ENCODE measurements around the gene TARS2.
A peak's percentile ranks its signal among the peaks of the same experiment; 100 is the strongest.

TARS2 gene

GRCh38 chr1:150508982-150509381 lies 21.8 kb downstream of the TARS2 start:
- DNase-seq = no peak

DNA sequence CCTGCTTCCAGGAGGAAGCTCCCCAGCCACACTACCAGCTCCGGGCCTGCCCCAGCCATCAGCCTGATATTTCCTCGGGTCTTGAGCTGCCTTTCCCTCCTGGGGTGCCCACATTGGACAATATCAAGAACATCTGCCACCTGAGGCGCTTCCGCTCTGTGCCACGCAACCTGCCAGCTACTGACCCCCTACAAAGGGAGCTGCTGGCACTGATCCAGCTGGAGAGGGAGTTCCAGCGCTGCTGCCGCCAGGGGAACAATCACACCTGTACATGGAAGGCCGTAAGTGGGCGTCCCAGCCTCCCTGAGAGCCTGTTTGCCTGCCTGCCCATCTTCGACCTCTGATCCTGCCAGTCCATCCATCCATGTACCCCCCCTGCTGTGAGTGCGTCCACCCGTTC lies 24.3 kb downstream of the TARS2 start:
- DNase-seq = no peak

GRCh38 chr1:150511985-150512660 lies 24.9 kb downstream of the TARS2 start:
- DNase-seq = no peak

- DNase-seq = no peak
Observed at GRCh38 chr1:150512846-150513245, 25.6 kb downstream of the TARS2 start.

GRCh38 chr1:150513351-150513791 lies 26.2 kb downstream of the TARS2 start:
- DNase-seq = no peak

DNA sequence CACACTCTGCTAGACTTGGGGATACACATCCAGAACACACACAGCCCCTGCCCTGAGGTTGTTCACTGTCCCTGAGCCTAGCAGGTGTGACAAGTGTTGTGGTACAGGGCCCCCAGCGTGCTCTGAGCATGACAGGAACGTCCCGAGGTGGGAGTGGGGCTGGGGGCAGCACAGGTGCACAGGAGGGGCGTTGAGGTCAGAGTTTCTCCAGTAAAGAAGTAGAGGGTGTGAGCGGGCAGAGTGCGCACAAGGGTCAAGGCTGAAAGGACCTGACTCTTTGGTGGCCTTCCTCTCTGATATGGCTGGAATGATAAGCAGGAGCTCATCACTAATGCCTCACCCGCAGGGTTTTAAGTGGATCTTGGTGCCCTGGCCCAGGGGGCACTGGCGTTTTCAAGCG lies 27.0 kb downstream of the TARS2 start:
- DNase-seq = no peak

GRCh38 chr1:150514913-150515327 lies 27.7 kb downstream of the TARS2 start:
- no peak for DNase-seq

DNA sequence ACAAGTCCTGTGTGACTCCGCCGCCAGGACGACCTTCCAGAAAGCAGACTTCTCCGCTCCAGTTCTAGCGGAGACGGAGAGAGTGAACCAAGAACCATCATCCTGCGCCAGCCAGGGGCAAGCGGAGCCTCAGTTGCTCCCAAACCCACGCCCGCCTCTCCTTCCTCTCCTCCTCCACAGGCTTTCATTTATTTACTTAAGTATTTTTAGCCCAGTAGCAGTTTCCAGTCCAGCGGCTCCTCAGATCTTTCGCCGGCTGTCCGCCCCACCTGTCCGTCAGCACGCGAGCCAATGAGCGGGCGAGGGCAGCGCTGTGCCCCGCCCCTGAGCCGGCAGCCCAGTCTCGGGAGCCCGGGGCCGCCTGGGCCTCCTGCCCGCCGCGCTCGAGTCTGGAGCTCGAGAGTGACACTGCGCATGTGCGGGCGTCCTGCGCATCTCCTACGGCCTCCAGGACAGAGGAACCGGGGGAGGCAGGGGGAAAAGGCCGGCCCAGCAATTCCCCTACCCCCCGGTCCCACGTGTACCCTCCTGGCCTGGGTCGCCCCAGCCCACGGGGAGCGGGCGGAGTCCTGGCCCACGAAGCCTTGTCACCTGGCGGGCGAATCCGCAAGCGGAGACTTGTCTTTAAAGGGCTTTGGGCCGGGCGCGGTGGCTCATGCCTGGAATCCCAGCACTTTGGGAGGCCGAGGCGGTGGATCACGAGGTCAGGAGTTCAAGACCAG lies 28.3 kb downstream of the TARS2 start, which contains the start of gene FALEC:
Gene FALEC, plus strand, starts transcription at position 425 of the 722 bp plus-strand sequence.
- DNase-seq = peak; percentile 93 to 94

DNA sequence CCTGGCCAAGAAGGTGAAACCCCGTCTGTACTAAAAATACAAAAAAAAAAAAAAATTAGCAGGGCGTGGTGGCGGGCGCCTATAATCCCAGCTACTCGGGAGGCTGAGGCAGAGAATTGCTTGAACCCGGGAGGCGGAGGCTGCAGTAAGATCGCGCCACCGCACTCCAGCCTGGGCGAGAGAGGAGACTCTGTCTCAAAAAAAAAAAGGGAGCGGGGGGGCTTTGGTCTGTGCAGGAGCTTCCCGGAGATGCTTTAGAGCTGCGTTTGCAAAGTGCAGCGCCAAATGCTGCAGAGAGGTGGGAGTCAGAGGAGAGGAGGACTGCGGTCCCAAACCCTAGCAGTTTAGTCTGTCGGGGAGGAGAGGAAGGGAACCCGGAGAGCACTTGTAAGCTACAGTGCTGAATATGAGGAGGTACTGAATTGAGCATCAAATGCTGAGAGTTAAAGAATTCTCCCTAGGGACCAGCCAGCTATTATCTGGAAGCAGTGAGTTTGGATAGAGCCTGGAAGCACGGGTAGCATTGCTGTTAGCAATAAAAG lies 28.9 kb downstream of the TARS2 start:
- DNase-seq = no peak

GRCh38 chr1:150516616-150517015 lies 29.4 kb downstream of the TARS2 start:
- DNase-seq = peak in 1 of 2 donors; percentile 16

DNA sequence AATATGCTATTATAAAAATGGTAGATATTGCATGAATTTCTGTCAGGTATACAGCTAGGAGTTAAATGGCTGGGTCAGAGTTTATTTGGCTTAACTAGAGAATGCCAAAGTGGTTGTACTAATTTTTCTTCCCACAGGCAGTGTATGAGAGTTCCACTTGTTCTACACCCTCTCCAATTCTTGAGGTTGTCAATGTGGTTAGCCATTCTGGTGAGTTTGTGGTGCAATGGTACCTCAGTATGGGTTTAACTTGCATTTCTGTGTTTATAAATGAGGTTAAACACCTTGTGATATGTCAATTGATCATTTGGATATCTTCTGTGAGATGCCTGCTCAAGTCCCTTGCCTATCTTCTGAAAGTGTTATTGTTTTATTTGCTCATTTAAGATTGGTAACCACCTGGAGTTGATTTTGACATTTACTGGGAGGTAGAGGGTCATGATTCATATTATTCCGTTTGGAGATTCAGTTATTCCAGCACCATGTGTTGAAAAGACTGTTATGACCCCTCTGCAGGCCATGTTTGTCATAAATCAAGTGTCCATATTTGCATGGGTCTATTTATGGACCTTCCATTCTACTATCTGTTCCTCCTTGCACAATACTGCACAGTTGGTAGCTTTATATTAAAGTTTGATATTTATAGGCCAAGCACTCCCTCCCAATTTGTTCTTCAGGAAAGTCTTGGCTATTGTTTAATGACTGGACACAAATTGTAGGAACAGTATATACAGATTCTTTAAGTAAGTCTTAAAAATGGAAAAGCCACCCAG lies 34.2 kb downstream of the TARS2 start:
- no peak for DNase-seq

DNA sequence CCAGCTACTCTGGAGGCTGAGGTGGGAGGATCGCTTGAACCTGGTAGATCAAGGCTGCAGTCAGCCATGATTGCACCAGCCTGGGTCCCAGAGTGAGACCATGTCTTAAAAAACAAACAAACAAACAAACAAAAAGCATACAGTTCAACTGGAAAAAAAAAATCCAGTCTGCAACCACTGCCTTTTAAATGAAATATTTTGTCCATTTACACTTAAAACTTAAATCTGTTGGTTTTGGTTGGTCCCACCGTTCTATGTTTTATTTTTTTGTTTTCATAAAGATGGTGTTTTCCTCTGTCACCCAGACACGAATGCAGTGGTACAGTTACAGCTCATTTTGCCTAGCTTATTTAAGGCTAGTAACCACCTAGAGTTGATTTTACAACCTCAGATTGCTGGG lies 38.1 kb downstream of the TARS2 start:
- DNase-seq = no peak

GRCh38 chr1:150528196-150528595 lies 41.0 kb downstream of the TARS2 start:
- no peak for DNase-seq

- DNase-seq = no peak
Observed at GRCh38 chr1:150529017-150529416, 41.8 kb downstream of the TARS2 start.

DNA sequence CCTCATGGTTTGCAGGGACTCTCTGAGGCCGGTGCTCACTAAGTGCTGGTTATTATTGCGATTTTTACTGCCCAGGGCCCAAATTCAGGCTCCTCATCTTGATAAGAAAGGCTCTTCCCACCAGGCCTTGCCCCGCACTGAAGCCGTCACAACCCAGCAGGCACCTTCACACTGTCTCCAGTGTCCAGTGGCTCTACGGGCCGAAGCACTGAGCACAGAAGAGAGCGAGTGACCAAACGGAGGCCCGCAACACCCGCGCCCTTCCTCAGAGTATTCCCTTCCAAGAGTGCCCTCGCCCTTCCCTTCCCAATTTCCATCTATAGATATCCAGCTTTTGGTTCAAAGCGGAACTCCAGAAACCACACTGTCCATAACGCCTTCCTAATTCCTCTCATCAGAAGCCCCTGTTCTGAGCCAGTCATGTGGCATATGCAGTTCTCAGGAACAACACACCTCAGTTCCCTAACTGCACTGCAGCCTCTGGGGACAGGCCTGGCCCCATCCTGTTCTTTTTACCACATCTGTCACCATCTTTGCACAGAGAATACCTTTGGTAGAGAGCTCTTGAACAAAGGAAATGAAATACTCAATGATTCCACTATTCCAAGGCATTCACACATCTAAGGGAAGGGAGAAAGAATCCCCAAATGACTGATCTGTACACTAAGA lies 43.4 kb downstream of the TARS2 start:
- no peak for DNase-seq

GRCh38 chr1:150532860-150533259 lies 45.6 kb downstream of the TARS2 start:
- DNase-seq = no peak

DNA sequence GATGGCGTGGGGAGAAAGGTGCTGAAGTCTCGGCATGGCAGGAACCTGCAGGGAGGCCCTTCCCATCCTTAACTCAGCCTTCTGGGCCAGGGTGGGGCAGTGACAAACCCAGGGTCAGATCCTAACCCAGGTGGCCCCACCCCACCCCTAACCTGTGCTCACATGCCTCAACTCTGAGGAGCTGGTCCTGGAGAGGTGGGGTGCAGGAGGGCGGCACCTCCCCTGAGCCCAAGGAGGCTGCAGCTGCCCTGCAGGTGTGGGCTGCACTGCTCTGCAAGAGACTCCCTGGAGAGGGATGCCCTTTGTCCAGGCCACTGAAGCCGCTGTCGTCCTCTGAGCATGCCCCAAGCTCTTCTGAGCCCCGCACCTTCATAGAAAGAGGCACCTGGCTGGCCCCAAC lies 46.8 kb downstream of the TARS2 start:
- DNase-seq = no peak

- DNase-seq = no peak
Observed at GRCh38 chr1:150535511-150536287, 48.5 kb downstream of the TARS2 start.

GRCh38 chr1:150536836-150537731 lies 49.9 kb downstream of the TARS2 start:
- no peak for DNase-seq

DNA sequence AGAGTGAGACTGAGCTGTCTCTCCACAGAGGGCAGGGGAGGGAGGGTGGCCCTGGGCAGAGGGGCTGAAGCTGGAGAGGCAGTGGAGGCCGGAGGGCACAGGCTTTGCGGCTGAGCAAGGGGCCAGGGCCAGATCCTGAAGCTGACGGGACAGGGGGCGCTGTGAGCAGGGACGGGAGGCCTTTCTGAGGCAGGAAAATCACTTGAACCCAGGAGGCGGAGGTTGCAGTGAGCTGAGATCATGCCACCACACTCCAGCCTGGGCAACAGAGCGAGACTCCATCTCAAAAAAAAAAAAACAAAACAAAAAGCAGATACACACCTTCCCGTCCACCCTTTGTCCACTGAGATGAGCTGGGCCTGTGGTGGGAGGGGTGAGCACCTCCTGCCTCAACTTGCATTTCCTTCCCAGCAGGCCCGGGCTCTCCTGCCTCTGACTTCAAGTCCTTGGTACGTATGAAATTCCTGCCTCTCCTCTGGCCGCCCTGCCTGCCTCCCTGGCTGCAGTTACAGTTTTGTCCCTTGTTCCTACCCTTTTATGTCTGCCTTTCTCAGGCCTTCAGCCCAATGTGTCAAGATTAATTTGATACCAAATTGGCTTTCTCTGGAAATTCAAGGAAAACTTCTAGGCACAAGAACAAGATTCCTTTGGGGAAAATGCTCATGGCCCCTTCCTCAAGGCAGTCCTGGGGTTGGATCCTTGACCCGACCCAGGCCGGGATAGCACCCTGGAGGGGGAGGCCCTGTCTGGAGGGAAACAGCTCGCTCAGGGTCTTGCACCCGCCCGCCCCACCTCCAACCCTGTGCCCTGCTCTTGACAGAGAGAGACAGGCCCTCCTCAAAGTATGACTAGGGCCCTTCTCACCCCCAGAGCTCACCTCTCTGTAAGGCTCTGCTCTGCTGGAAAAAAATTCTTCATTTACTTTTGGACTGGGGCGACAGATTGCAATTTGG lies 50.8 kb downstream of the TARS2 start:
- DNase-seq = no peak

Measured in CD4-positive, alpha-beta T cell treated with Interferon alpha-2 for 1 hour (primary cell).